H9 (cell line): ENCODE results near the gene GTF2A1. TPM values are rescaled to one million over a fixed set of nuclear protein-coding genes. Genes with fewer than 3 reads are reported as not detected.

Experiments used
- DNase-seq: peaks from one replicate; pipeline ENCODE4 v3.0.0-alpha.2; 2017
- H2AFZ ChIP-seq: one replicate; pipeline ENCODE4 v1.6.1; 2013; ENCODE audit warnings: mild to moderate bottlenecking, low read length, control low read depth, moderate library complexity
- H2AK5ac ChIP-seq: 2 replicates; pipeline ENCODE4 v1.6.1; 2013; ENCODE audit warnings: low read length, control low read depth, mixed read lengths; ENCODE audit not compliant: insufficient read length
- H2BK120ac ChIP-seq: one replicate; pipeline ENCODE4 v1.6.1; 2013; ENCODE audit warnings: low read depth, mild to moderate bottlenecking, low read length, control low read depth, inconsistent platforms; ENCODE audit not compliant: poor library complexity, severe bottlenecking
- H2BK12ac ChIP-seq: 2 replicates; pipeline ENCODE4 v1.6.1; 2013; ENCODE audit warnings: low read length, control low read depth, mixed read lengths, low read depth; ENCODE audit not compliant: insufficient read length
- H2BK15ac ChIP-seq: 2 replicates; pipeline ENCODE4 v1.6.1; 2013; ENCODE audit warnings: low read depth, low read length, control low read depth
- H2BK20ac ChIP-seq: one replicate; pipeline ENCODE4 v1.6.1; 2013; ENCODE audit warnings: low read depth, mild to moderate bottlenecking, low read length, control low read depth, inconsistent platforms; ENCODE audit not compliant: poor library complexity, severe bottlenecking
- H2BK5ac ChIP-seq: 2 replicates; pipeline ENCODE4 v1.6.1; 2013; ENCODE audit warnings: low read length, control low read depth, mixed read lengths; ENCODE audit not compliant: insufficient read length
- H3K14ac ChIP-seq: 2 replicates; pipeline ENCODE4 v1.6.1; 2013; ENCODE audit warnings: low read length, control low read depth; ENCODE audit not compliant: insufficient read depth
- H3K18ac ChIP-seq: 2 replicates; pipeline ENCODE4 v1.6.1; 2013; ENCODE audit warnings: low read depth, mild to moderate bottlenecking, mixed read lengths, low read length, control low read depth; ENCODE audit not compliant: insufficient read length
- H3K23ac ChIP-seq: 2 replicates; pipeline ENCODE4 v1.6.1; 2013; ENCODE audit warnings: low read length, control low read depth, mixed read lengths, low read depth; ENCODE audit not compliant: insufficient read length
- H3K23me2 ChIP-seq: 2 replicates; pipeline ENCODE4 v1.6.1; 2013; ENCODE audit warnings: low read depth, mild to moderate bottlenecking, mixed read lengths, low read length, control low read depth; ENCODE audit not compliant: insufficient read length, poor library complexity, severe bottlenecking
- H3K27ac ChIP-seq: 2 replicates; pipeline ENCODE4 v1.5.1; 2013; ENCODE audit warnings: low read length, control low read depth, mixed read lengths, low read depth; ENCODE audit not compliant: insufficient read length
- H3K27me3 ChIP-seq: 2 replicates; pipeline ENCODE4 v1.6.1; 2013; ENCODE audit warnings: low read length, control low read depth, inconsistent platforms; ENCODE audit not compliant: insufficient read depth
- H3K4ac ChIP-seq: 2 replicates; pipeline ENCODE4 v1.6.1; 2013; ENCODE audit warnings: low read depth, mild to moderate bottlenecking, control low read depth, inconsistent platforms, low read length, moderate library complexity
- H3K4me1 ChIP-seq: 2 replicates; pipeline ENCODE4 v1.6.1; 2013; ENCODE audit warnings: low read length, control low read depth, inconsistent platforms; ENCODE audit not compliant: insufficient read depth
- H3K4me2 ChIP-seq: 2 replicates; pipeline ENCODE4 v1.6.1; 2013; ENCODE audit warnings: low read length, control low read depth, mixed read lengths; ENCODE audit not compliant: insufficient read length, insufficient read depth
- H3K56ac ChIP-seq: 2 replicates; pipeline ENCODE4 v1.6.1; 2013; ENCODE audit warnings: low read depth, mild to moderate bottlenecking, mixed read lengths, low read length, control low read depth; ENCODE audit not compliant: insufficient read length
- H3K79me1 ChIP-seq: 2 replicates; pipeline ENCODE4 v1.6.1; 2013; ENCODE audit warnings: low read depth, mild to moderate bottlenecking, moderate library complexity, low read length, control low read depth, inconsistent platforms; ENCODE audit not compliant: insufficient read depth, poor library complexity, severe bottlenecking
- H3K79me2 ChIP-seq: 2 replicates; pipeline ENCODE4 v1.6.1; 2013; ENCODE audit warnings: low read length, control low read depth, inconsistent platforms; ENCODE audit not compliant: insufficient read depth
- H3K9ac ChIP-seq: 2 replicates; pipeline ENCODE4 v1.6.1; 2013; ENCODE audit warnings: low read length, control low read depth, mixed read lengths; ENCODE audit not compliant: insufficient read length; ENCODE audit errors: extremely low read depth
- H3K9me3 ChIP-seq: one replicate; pipeline ENCODE4 v1.6.1; 2013; ENCODE audit warnings: low read depth, low read length, inconsistent platforms; ENCODE audit not compliant: control insufficient read depth
- H3T11ph ChIP-seq: one replicate; pipeline ENCODE4 v1.6.1; 2013; ENCODE audit warnings: mild to moderate bottlenecking, low read length, control low read depth, inconsistent platforms
- H4K20me1 ChIP-seq: one replicate; pipeline ENCODE4 v1.6.1; 2013; ENCODE audit not compliant: control insufficient read depth, insufficient read length, insufficient read depth
- H4K5ac ChIP-seq: 2 replicates; pipeline ENCODE4 v1.6.1; 2013; ENCODE audit warnings: low read depth, mild to moderate bottlenecking, mixed read lengths, low read length, control low read depth; ENCODE audit not compliant: insufficient read length
- H4K8ac ChIP-seq: replicated peaks from 2 replicates; pipeline ENCODE4 v1.6.1; 2013; ENCODE audit warnings: low read length, control low read depth, mixed read lengths, low read depth; ENCODE audit not compliant: insufficient read length
- H4K91ac ChIP-seq: 2 replicates; pipeline ENCODE4 v1.6.1; 2013; ENCODE audit warnings: low read depth, mild to moderate bottlenecking, moderate library complexity, mixed read lengths, low read length, control low read depth; ENCODE audit not compliant: insufficient read length
- H3K27ac Mint-ChIP-seq, 3 experiments: 2 replicates in 2 of 3; 3 replicates in 1 of 3; pipeline ENCODE4 v1.8.0; 2020 to 2021; ENCODE audit warnings: mixed read lengths in 3 of 3, mild to moderate bottlenecking in 1 of 3, moderate library complexity in 1 of 3
- H3K27me3 Mint-ChIP-seq: 2 replicates; pipeline ENCODE4 v1.8.0; 2021; ENCODE audit warnings: low read depth, mild to moderate bottlenecking, moderate library complexity, mixed read lengths
- H3K36me3 Mint-ChIP-seq, 3 experiments: 2 replicates in 2 of 3; 3 replicates in 1 of 3; pipeline ENCODE4 v1.8.0; 2020 to 2021; ENCODE audit warnings: low read depth in 3 of 3, mixed read lengths in 3 of 3; ENCODE audit not compliant: insufficient read depth in 1 of 3
- H3K4me1 Mint-ChIP-seq, 2 experiments: 2 replicates each; pipeline ENCODE4 v1.8.0; 2020; ENCODE audit warnings: mixed read lengths in 2 of 2
- H3K4me3 Mint-ChIP-seq, 2 experiments: 2 replicates in 1 of 2; 3 replicates in 1 of 2; pipeline ENCODE4 v1.8.0; 2020 to 2021; ENCODE audit warnings: mild to moderate bottlenecking in 2 of 2, mixed read lengths in 2 of 2, moderate library complexity in 1 of 2
- H3K9me3 Mint-ChIP-seq, 2 experiments: 2 replicates in 1 of 2; 3 replicates in 1 of 2; pipeline ENCODE4 v1.8.0; 2020; ENCODE audit warnings: mild to moderate bottlenecking in 2 of 2, mixed read lengths in 2 of 2, moderate library complexity in 1 of 2
- CTCF ChIP-seq: fragments of 200-600 bp; sonication (generic); conservative IDR thresholded peaks from 3 replicates; pipeline ENCODE4 v1.8.0; 2021; ENCODE audit warnings: antibody characterized with exemption, mild to moderate bottlenecking
- WGBS: extraction: QIAGEN DNeasy Blood & Tissue Kit; methylation state at CpG from one replicate; pipeline ENCODE4 v1.1.7; 2013; ENCODE audit warnings: missing lambda C conversion rate, low lambda C conversion rate, mixed read lengths; ENCODE audit not compliant: insufficient read length; ENCODE audit errors: extremely low coverage; 5-methylcytosine and 5-hydroxymethylcytosine counted together
- total RNA-seq: library from RNA; stranded (reverse); gene quantifications from 2 replicates; pipeline ENCODE4 v1.2.1, GENCODE V29; 2021

Gene GTF2A1
- total RNA-seq, 1 experiment from 2014 or later, result 43.0 TPM

- no peak overlapping the region for H3K9ac ChIP-seq
- no peak overlapping the region for H3K27ac Mint-ChIP-seq
- no peak overlapping the region for H3K4me3 Mint-ChIP-seq
- no peaks in the 10 kb centered on the region for H3K79me1 ChIP-seq
- H3K79me2 ChIP-seq, result no peaks in the 10 kb centered on the region
- no CpG with 5 or more reads among the region's 3 CpGs for WGBS
- no peak overlapping the region for H2AFZ ChIP-seq
- no peak overlapping the region for H2BK120ac ChIP-seq
- no peaks in the 10 kb centered on the region for H4K20me1 ChIP-seq
- TF ChIP-seq CTCF, result no peak
- H3T11ph ChIP-seq, result no peak overlapping the region
- H2AK5ac ChIP-seq, result no peak overlapping the region
- H3K23ac ChIP-seq, result no peak overlapping the region
- H3K9me3 ChIP-seq, result no peaks in the 10 kb centered on the region
- no peak overlapping the region for H3K18ac ChIP-seq
- no peak overlapping the region for H3K4me2 ChIP-seq
- H3K14ac ChIP-seq, result no peak overlapping the region
- H3K4ac ChIP-seq, result no peak overlapping the region
- no peak overlapping the region for H2BK20ac ChIP-seq
- H3K27me3 Mint-ChIP-seq, result no peaks in the 10 kb centered on the region
- no peaks in the 10 kb centered on the region for H3K9me3 Mint-ChIP-seq
- no peak overlapping the region for H2BK5ac ChIP-seq
- no peaks in the 10 kb centered on the region for H3K4me1 ChIP-seq
- no peak overlapping the region for H4K8ac ChIP-seq
- H4K91ac ChIP-seq, result no peak overlapping the region
- H3K4me1 Mint-ChIP-seq, result no peaks in the 10 kb centered on the region
- no peak overlapping the region for H3K56ac ChIP-seq
- no peaks in the 10 kb centered on the region for H3K27me3 ChIP-seq
- no peak overlapping the region for H2BK15ac ChIP-seq
- H3K36me3 Mint-ChIP-seq, result no peaks in the 10 kb centered on the region
- H4K5ac ChIP-seq, result no peak overlapping the region
- H2BK12ac ChIP-seq, result no peak overlapping the region
- H3K27ac ChIP-seq, result no peak overlapping the region
- no peaks in the 10 kb centered on the region for H3K23me2 ChIP-seq
- DNase-seq, result no peak
Observed at GRCh38 chr14:81132468-81132867, 88.3 kb downstream of the GTF2A1 start.
